Mesenchymal stem cell (in vitro differentiated cells and primary cell): ENCODE results near the gene HOXD11.

ENCODE experiments used
- DNase-seq: peaks from one replicate; pipeline ENCODE4 v3.0.0-alpha.2; 2013
- H2AFZ ChIP-seq: one replicate; pipeline ENCODE4 v1.6.1; 2013; ENCODE audit warnings: low read depth, mild to moderate bottlenecking, control low read depth, inconsistent platforms, low read length, moderate library complexity
- H2AK5ac ChIP-seq: 2 replicates; pipeline ENCODE4 v1.6.1; 2013; ENCODE audit warnings: low read length, moderate library complexity, mild to moderate bottlenecking, inconsistent platforms; ENCODE audit not compliant: severe bottlenecking
- H2BK120ac ChIP-seq: one replicate; pipeline ENCODE4 v1.6.1; 2013; ENCODE audit warnings: low read depth, mild to moderate bottlenecking, inconsistent platforms, low read length, moderate library complexity
- H2BK12ac ChIP-seq, 2 experiments: one replicate each; pipeline ENCODE4 v1.6.1; 2013; ENCODE audit warnings: inconsistent platforms in 2 of 2, low read length in 2 of 2, mild to moderate bottlenecking in 2 of 2, moderate library complexity in 2 of 2, control low read depth in 1 of 2
- H2BK15ac ChIP-seq: one replicate; pipeline ENCODE4 v1.6.1; 2013; ENCODE audit warnings: mild to moderate bottlenecking, low read depth, inconsistent platforms; ENCODE audit not compliant: poor library complexity, severe bottlenecking
- H2BK5ac ChIP-seq: 2 replicates; pipeline ENCODE4 v1.6.1; 2013; ENCODE audit warnings: low read depth, mild to moderate bottlenecking, low read length, control low read depth, inconsistent platforms; ENCODE audit not compliant: poor library complexity, severe bottlenecking
- H3K14ac ChIP-seq, 2 experiments: one replicate each; pipeline ENCODE4 v1.6.1; 2013; ENCODE audit warnings: inconsistent platforms in 2 of 2, low read length in 2 of 2, control low read depth in 1 of 2, mild to moderate bottlenecking in 1 of 2, moderate library complexity in 1 of 2
- H3K18ac ChIP-seq, 2 experiments: one replicate each; pipeline ENCODE4 v1.6.1; 2013; ENCODE audit warnings: inconsistent platforms in 2 of 2, low read length in 2 of 2, control low read depth in 1 of 2, low read depth in 1 of 2, mild to moderate bottlenecking in 1 of 2
- H3K23ac ChIP-seq, 2 experiments: one replicate each; pipeline ENCODE4 v1.6.1; 2013; ENCODE audit warnings: inconsistent platforms in 2 of 2, low read length in 2 of 2, mild to moderate bottlenecking in 2 of 2, moderate library complexity in 2 of 2, control low read depth in 1 of 2
- H3K27ac ChIP-seq: 2 replicates; pipeline ENCODE4 v1.5.1; 2013; ENCODE audit warnings: mild to moderate bottlenecking, moderate library complexity, low read length, control low read depth, inconsistent platforms; ENCODE audit not compliant: poor library complexity, severe bottlenecking
- H3K27me3 ChIP-seq, 2 experiments: 2 replicates each; pipeline versions ENCODE4 v1.6.1 to v1.7.0; 2013; ENCODE audit warnings: low read length in 2 of 2, mild to moderate bottlenecking in 2 of 2, moderate library complexity in 2 of 2, control low read depth in 1 of 2, inconsistent platforms in 1 of 2; ENCODE audit not compliant: control insufficient read depth in 1 of 2, insufficient read depth in 1 of 2
- H3K36me3 ChIP-seq, 2 experiments: 2 replicates each; pipeline versions ENCODE4 v1.6.1 to v1.7.0; 2013; ENCODE audit warnings: low read length in 2 of 2, control low read depth in 1 of 2, inconsistent platforms in 1 of 2, low read depth in 1 of 2, mild to moderate bottlenecking in 1 of 2; ENCODE audit not compliant: insufficient read depth in 2 of 2, control insufficient read depth in 1 of 2
- H3K4ac ChIP-seq, 2 experiments: one replicate each; pipeline ENCODE4 v1.6.1; 2013; ENCODE audit warnings: inconsistent platforms in 2 of 2, low read length in 2 of 2, mild to moderate bottlenecking in 2 of 2, moderate library complexity in 2 of 2, control low read depth in 1 of 2, low read depth in 1 of 2
- H3K4me1 ChIP-seq: 2 replicates; pipeline ENCODE4 v1.6.1; 2013; ENCODE audit warnings: low read depth, low read length, control low read depth; ENCODE audit not compliant: control insufficient read depth, insufficient read depth
- H3K4me2 ChIP-seq: 2 replicates; pipeline ENCODE4 v1.6.1; 2013; ENCODE audit warnings: low read length, mild to moderate bottlenecking, inconsistent platforms; ENCODE audit not compliant: poor library complexity, severe bottlenecking
- H3K4me3 ChIP-seq, 2 experiments: 2 replicates each; pipeline versions ENCODE4 v1.5.1 to v1.7.0; 2013; ENCODE audit warnings: low read length in 2 of 2, mild to moderate bottlenecking in 2 of 2, control low read depth in 1 of 2, low read depth in 1 of 2; ENCODE audit not compliant: insufficient read depth in 1 of 2
- H3K79me1 ChIP-seq: replicated peaks from 2 replicates; pipeline ENCODE4 v1.6.1; 2013; ENCODE audit warnings: mild to moderate bottlenecking, control low read depth, low read length, inconsistent platforms; ENCODE audit not compliant: poor library complexity, severe bottlenecking
- H3K9ac ChIP-seq: 2 replicates; pipeline ENCODE4 v1.7.0; 2013; ENCODE audit warnings: mild to moderate bottlenecking, low read length, moderate library complexity
- H3K9me3 ChIP-seq: 2 replicates; pipeline ENCODE4 v1.7.0; 2013; ENCODE audit warnings: mild to moderate bottlenecking, low read length; ENCODE audit not compliant: control insufficient read depth
- H4K8ac ChIP-seq: one replicate; pipeline ENCODE4 v1.6.1; 2013; ENCODE audit warnings: inconsistent platforms, mild to moderate bottlenecking, low read length, moderate library complexity
- H4K91ac ChIP-seq: one replicate; pipeline ENCODE4 v1.6.1; 2013; ENCODE audit warnings: mild to moderate bottlenecking, low read length, inconsistent platforms
- WGBS: methylation state at CpG from one replicate; pipeline ENCODE4 v1.1.7; 2013; ENCODE audit warnings: mixed read lengths; 5-methylcytosine and 5-hydroxymethylcytosine counted together

Gene HOXD11

GRCh38 chr2:176072951-176073904, 33.9 kb upstream of the HOXD11 start:
- H3K27me3 ChIP-seq, result peaks cover 91 to 99% of the 10 kb centered on the region in 2 experiments
- no peak overlapping the region for H3K27ac ChIP-seq
- no peak overlapping the region for H3K4me2 ChIP-seq
- H2AFZ ChIP-seq, result no peak overlapping the region
- no peaks in the 10 kb centered on the region for H3K36me3 ChIP-seq
- no peak overlapping the region for H2BK15ac ChIP-seq
- H3K14ac ChIP-seq, result no peak overlapping the region
- WGBS, result 8% methylated on average over 29 of the region's 29 CpGs
- H2BK120ac ChIP-seq, result no peak overlapping the region
- peaks cover 4% of the 10 kb centered on the region for H3K9me3 ChIP-seq
- H3K18ac ChIP-seq, result no peak overlapping the region
- no peak for DNase-seq
- no peak overlapping the region for H3K9ac ChIP-seq
- H3K4ac ChIP-seq, result no peak overlapping the region
- H2BK12ac ChIP-seq, result no peak overlapping the region
- no peak overlapping the region for H3K4me3 ChIP-seq
- H3K79me1 ChIP-seq, result no peaks in the 10 kb centered on the region
- no peak overlapping the region for H2AK5ac ChIP-seq
- no peak overlapping the region for H4K8ac ChIP-seq
- H4K91ac ChIP-seq, result no peak overlapping the region
- peaks cover 7% of the 10 kb centered on the region for H3K4me1 ChIP-seq
- H3K23ac ChIP-seq, result no peak overlapping the region
- H2BK5ac ChIP-seq, result no peak overlapping the region

- Histone ChIP-seq H2BK5ac (no peak overlapping the region), H3K4me1 (peaks cover 10% of the 10 kb centered on the region), H3K27ac (no peak overlapping the region), H2AFZ (no peak overlapping the region), H4K91ac (no peak overlapping the region), H3K4me3 (no peak overlapping the region), H3K23ac (no peak overlapping the region), H3K27me3 (peaks cover 91 to 98% of the 10 kb centered on the region in 2 experiments), H3K9ac (no peak overlapping the region), H3K4ac (no peak overlapping the region), H2BK15ac (no peak overlapping the region), H3K36me3 (no peaks in the 10 kb centered on the region), H3K79me1 (no peaks in the 10 kb centered on the region), H2BK12ac (no peak overlapping the region), H2BK120ac (no peak overlapping the region), H4K8ac (no peak overlapping the region), H3K9me3 (peaks cover 4% of the 10 kb centered on the region), H3K18ac (no peak overlapping the region), H3K4me2 (no peak overlapping the region), H2AK5ac (no peak overlapping the region), H3K14ac (no peak overlapping the region)
- no peak for DNase-seq
- WGBS, result 34% methylated on average over 6 of the region's 7 CpGs
These were observed 32.1 kb upstream of the HOXD11 start for GRCh38 chr2:176074919-176075425.

GRCh38 chr2:176075481-176075880, 31.6 kb upstream of the HOXD11 start:
- Histone ChIP-seq H3K27ac (no peak overlapping the region), H3K4me2 (no peak overlapping the region), H3K4ac (no peak overlapping the region), H3K14ac (no peak overlapping the region), H2BK120ac (no peak overlapping the region), H3K23ac (no peak overlapping the region), H3K79me1 (no peaks in the 10 kb centered on the region), H2AFZ (no peak overlapping the region), H2BK15ac (no peak overlapping the region), H3K4me1 (peaks cover 14% of the 10 kb centered on the region), H2AK5ac (no peak overlapping the region), H3K27me3 (peaks cover 88 to 95% of the 10 kb centered on the region in 2 experiments), H3K9me3 (peaks cover 4% of the 10 kb centered on the region), H3K18ac (no peak overlapping the region), H4K8ac (no peak overlapping the region), H3K36me3 (no peaks in the 10 kb centered on the region), H3K4me3 (no peak overlapping the region), H2BK5ac (no peak overlapping the region), H3K9ac (no peak overlapping the region), H2BK12ac (no peak overlapping the region), H4K91ac (no peak overlapping the region)
- DNase-seq, result no peak
- 9% methylated on average over 12 of the region's 15 CpGs for WGBS

GRCh38 chr2:176076063-176076462, 31.0 kb upstream of the HOXD11 start:
- H3K4ac ChIP-seq, result no peak overlapping the region
- WGBS, result 69% methylated on average over 6 of the region's 7 CpGs
- no peak overlapping the region for H4K91ac ChIP-seq
- H3K36me3 ChIP-seq, result no peaks in the 10 kb centered on the region
- no peak overlapping the region for H3K14ac ChIP-seq
- no peak overlapping the region for H2BK120ac ChIP-seq
- H3K4me1 ChIP-seq, result peaks cover 16% of the 10 kb centered on the region
- H2BK12ac ChIP-seq, result no peak overlapping the region
- H3K18ac ChIP-seq, result no peak overlapping the region
- H3K4me3 ChIP-seq, result no peak overlapping the region
- peaks cover 4% of the 10 kb centered on the region for H3K9me3 ChIP-seq
- H3K9ac ChIP-seq, result no peak overlapping the region
- H3K79me1 ChIP-seq, result no peaks in the 10 kb centered on the region
- no peak for DNase-seq
- H3K23ac ChIP-seq, result no peak overlapping the region
- no peak overlapping the region for H3K4me2 ChIP-seq
- H4K8ac ChIP-seq, result no peak overlapping the region
- H2AK5ac ChIP-seq, result no peak overlapping the region
- no peak overlapping the region for H2AFZ ChIP-seq
- H2BK5ac ChIP-seq, result no peak overlapping the region
- peaks cover 88 to 95% of the 10 kb centered on the region in 2 experiments for H3K27me3 ChIP-seq
- H3K27ac ChIP-seq, result no peak overlapping the region
- no peak overlapping the region for H2BK15ac ChIP-seq
